Nephron (organoid): ENCODE results near the gene IGF2R.

ENCODE experiments used
- H3K27ac Mint-ChIP-seq, 3 experiments: 2 replicates each; pipeline ENCODE4 v1.8.0; 2020; ENCODE audit warnings: mixed read lengths in 3 of 3, mild to moderate bottlenecking in 2 of 3, moderate library complexity in 1 of 3
- H3K27me3 Mint-ChIP-seq: 2 replicates; pipeline ENCODE4 v1.8.0; 2021; ENCODE audit warnings: low read depth, mild to moderate bottlenecking, moderate library complexity, mixed read lengths
- H3K36me3 Mint-ChIP-seq: 2 replicates; pipeline ENCODE4 v1.8.0; 2020; ENCODE audit warnings: low read depth, mixed read lengths
- H3K4me1 Mint-ChIP-seq: 2 replicates; pipeline ENCODE4 v1.8.0; 2020; ENCODE audit warnings: mixed read lengths
- H3K4me3 Mint-ChIP-seq, 3 experiments: 2 replicates each; pipeline ENCODE4 v1.8.0; 2020; ENCODE audit warnings: mild to moderate bottlenecking in 3 of 3, mixed read lengths in 3 of 3, moderate library complexity in 2 of 3
- H3K9me3 Mint-ChIP-seq: 2 replicates; pipeline ENCODE4 v1.8.0; 2020; ENCODE audit warnings: mixed read lengths
- TF ChIP-seq, protein P1 (sequence below), 3 experiments: fragments of 200-600 bp; sonication (generic); IDR thresholded peaks; one replicate each; pipeline ENCODE4 v1.5.0; 2021; ENCODE audit warnings: antibody characterized with exemption in 3 of 3; ENCODE audit not compliant: unreplicated experiment in 3 of 3

The IGF2R gene

GRCh38 chr6:160085226-160085625, 116.3 kb downstream of the IGF2R start:
- no peak overlapping the region for H3K4me3 Mint-ChIP-seq
- no peaks in the 10 kb centered on the region for H3K9me3 Mint-ChIP-seq
- peaks cover 77% of the 10 kb centered on the region for H3K36me3 Mint-ChIP-seq
- no peak overlapping the region for H3K27ac Mint-ChIP-seq
- TF ChIP-seq, protein P1, sequence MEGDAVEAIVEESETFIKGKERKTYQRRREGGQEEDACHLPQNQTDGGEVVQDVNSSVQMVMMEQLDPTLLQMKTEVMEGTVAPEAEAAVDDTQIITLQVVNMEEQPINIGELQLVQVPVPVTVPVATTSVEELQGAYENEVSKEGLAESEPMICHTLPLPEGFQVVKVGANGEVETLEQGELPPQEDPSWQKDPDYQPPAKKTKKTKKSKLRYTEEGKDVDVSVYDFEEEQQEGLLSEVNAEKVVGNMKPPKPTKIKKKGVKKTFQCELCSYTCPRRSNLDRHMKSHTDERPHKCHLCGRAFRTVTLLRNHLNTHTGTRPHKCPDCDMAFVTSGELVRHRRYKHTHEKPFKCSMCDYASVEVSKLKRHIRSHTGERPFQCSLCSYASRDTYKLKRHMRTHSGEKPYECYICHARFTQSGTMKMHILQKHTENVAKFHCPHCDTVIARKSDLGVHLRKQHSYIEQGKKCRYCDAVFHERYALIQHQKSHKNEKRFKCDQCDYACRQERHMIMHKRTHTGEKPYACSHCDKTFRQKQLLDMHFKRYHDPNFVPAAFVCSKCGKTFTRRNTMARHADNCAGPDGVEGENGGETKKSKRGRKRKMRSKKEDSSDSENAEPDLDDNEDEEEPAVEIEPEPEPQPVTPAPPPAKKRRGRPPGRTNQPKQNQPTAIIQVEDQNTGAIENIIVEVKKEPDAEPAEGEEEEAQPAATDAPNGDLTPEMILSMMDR (IDR thresholded peaks at IDR 0.05; ENCODE audit: unreplicated experiment in 3 of 3): no peak
- no peaks in the 10 kb centered on the region for H3K27me3 Mint-ChIP-seq
- H3K4me1 Mint-ChIP-seq: peaks cover 9% of the 10 kb centered on the region

DNA sequence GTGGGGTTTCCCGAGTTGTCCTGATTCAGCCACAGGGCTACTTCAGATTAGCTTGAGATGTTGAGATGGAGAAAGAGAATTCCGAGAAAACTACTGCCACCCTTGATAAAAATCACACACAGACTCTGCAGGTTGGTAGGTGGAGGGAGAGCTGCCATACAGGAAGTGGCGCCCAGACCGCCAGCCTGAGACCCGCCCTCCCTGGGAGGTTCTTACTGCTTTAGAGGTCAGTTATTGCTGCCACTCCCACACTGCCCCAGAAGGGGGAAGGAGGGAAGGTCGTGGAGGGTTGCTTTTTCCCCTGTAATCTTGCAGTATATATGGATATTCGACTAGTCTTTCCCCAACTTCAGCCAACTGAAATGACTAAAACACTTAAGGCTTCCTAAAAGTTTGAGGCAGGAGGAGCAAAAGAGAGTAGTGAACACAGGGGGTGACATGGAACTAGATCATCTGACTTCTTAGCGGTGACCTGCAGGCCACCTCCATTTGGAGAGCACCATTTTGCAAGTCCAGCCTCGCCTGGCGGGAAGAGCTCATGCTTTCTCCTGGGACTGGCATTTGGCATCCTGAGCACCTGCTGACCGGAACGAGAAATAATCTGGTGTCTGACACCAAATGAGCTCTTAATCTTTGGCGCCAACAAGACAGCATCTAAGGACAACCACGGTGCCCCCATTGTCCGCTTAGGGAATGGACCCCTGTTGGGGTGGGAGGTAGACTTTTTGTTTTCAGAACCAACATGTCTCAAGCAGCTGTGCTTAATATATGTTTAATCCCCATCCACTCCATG, 117.0 kb downstream of the IGF2R start:
- peaks cover 76% of the 10 kb centered on the region for H3K36me3 Mint-ChIP-seq
- H3K9me3 Mint-ChIP-seq: no peaks in the 10 kb centered on the region
- TF ChIP-seq, protein P1 (IDR thresholded peaks at IDR 0.05; ENCODE audit: unreplicated experiment in 3 of 3): no peak
- H3K4me3 Mint-ChIP-seq: no peak overlapping the region
- H3K27me3 Mint-ChIP-seq: no peaks in the 10 kb centered on the region
- no peak overlapping the region for H3K27ac Mint-ChIP-seq
- H3K4me1 Mint-ChIP-seq: peaks cover 9% of the 10 kb centered on the region

DNA sequence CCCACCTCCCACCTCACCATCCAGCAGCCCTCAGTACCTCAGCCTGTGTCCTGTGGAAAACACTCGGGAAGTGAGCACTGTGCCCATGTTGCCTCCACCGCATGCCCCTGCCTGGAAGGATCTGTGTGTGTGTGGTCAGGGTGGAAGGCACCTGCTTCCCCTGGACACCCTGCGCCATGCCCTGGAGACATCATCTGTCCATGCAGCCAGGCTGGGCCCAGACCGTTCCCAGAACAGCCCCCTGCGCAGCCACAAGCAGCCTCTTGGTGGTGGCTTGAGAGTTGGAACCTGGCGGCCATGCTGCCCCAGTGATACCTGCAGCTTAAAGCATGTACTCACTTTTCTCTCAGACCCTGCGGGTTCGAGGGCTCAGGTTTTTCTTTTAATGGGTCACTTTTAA, 117.9 kb downstream of the IGF2R start:
- Mint-ChIP-seq H3K27me3 (no peaks in the 10 kb centered on the region), H3K9me3 (no peaks in the 10 kb centered on the region), H3K36me3 (peaks cover 67% of the 10 kb centered on the region), H3K4me1 (peaks cover 9% of the 10 kb centered on the region), H3K27ac (no peak overlapping the region), H3K4me3 (no peak overlapping the region)
- TF ChIP-seq, protein P1 (IDR thresholded peaks at IDR 0.05; ENCODE audit: unreplicated experiment in 3 of 3): no peak

GRCh38 chr6:160088069-160088783, 119.3 kb downstream of the IGF2R start:
- Mint-ChIP-seq H3K27ac (peak overlapping the region in 2 of 3 experiments; percentile 11 to 52), H3K4me3 (no peak overlapping the region), H3K4me1 (peaks cover 9% of the 10 kb centered on the region), H3K27me3 (no peaks in the 10 kb centered on the region), H3K9me3 (no peaks in the 10 kb centered on the region), H3K36me3 (peaks cover 63% of the 10 kb centered on the region)
- TF ChIP-seq, protein P1 (IDR thresholded peaks at IDR 0.05; ENCODE audit: unreplicated experiment in 3 of 3): peak; percentile 64 to 74 (median 66)

DNA sequence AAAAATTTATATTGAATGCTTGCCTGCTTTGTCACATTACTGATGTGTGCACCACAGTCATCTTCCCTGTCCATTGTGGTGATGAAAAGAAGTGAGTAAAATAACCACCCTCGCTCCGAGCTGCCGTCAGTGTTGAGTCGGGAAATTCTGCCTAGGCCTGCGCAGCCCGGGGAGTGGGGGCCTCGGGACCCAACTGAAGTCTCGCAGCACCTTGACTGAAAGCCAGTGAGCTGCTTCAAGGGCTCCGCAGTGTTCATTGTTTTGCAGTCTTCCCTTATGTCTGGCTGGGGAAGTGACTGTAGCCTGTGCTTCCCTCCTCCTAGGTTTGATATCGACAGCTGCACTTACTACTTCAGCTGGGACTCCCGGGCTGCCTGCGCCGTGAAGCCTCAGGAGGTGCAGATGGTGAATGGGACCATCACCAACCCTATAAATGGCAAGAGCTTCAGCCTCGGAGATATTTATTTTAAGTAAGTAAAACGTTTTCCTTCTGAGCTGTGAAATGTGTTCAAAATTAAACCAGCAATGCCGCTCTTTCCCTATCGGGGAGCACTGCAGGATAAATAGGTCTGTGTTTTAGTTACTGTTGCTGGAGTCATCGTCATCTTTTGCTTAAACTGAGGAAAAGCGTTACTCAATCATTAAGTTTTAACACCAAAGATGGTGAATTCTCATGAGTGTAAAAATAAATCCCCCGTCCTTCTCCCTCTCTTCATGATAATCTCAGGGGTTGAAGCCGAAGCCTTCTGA, 120.1 kb downstream of the IGF2R start:
- Mint-ChIP-seq H3K36me3 (peaks cover 63% of the 10 kb centered on the region), H3K27me3 (no peaks in the 10 kb centered on the region), H3K27ac (no peak overlapping the region), H3K4me3 (no peak overlapping the region), H3K4me1 (peaks cover 9% of the 10 kb centered on the region), H3K9me3 (no peaks in the 10 kb centered on the region)
- TF ChIP-seq, protein P1 (IDR thresholded peaks at IDR 0.05; ENCODE audit: unreplicated experiment in 3 of 3): no peak
